ENCODE data around the gene WDTC1. TPM values are rescaled to one million over a fixed set of nuclear protein-coding genes. Genes with fewer than 3 reads are reported as not detected.

WDTC1 gene
- total and polyA plus RNA-seq, 9 of the 15 experiments (the other 6 are each of a cell fraction or from before 2014, with no cell fraction given), result 0.18 to 32.3 (median 8.8) TPM

DNA sequence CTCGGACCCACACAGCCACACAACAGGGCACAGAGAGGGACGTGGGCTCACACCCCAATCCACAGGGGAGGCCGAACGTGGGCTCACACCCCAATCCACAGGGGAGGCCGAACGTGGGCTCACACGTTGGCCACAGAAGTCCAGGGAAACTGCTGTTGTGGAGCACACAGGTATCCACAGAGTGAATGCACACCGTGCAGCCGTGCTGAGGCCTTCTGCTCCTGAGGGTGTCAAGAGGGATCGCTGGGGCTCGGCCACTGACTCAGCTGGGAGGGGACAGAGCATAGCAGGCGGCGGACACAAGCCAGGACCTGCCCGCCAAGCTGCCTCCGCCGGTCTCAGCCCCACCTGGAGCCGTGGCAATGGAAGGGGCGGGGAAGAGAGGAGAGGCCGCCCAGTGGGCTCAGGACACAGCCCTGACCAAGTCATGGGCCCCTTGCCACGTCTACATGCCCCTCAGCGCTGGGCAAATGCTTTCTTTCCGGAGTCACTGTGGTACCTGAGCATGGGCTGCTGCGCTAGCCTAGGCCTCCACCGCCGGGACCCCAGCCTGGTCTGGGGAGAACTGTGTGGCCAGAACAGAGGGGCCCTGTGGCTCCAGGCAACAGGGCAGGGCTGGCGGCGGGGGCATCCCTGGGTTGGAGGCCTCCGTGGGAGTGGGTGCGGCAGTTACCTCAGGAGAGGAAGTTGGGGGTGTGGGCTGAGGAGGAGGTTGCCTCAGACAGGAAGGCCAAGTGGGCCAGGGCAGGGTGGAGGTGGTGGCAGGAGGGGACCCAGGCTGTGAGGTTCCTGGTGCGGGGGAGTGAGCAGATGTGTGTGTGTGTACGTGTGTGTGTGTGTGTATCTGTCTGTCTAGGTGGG lies 108.6 kb downstream of the WDTC1 start (continued):
- TF ChIP-seq TCF3 (CRISPR knock-in tag; IDR thresholded peaks at IDR 0.05) (0 out of 2 replicates have a peak, but pooled peaks have one; percentile 41), HSF4 (CRISPR knock-in tag; IDR thresholded peaks at IDR 0.05; ENCODE audit: borderline replicate concordance) (no peak), ZNF431 (CRISPR knock-in tag; IDR thresholded peaks at IDR 0.05) (peak; percentile 57; the same call in 1 of the 2 replicates), STAT5A (IDR thresholded peaks at IDR 0.05; ENCODE audit: borderline replicate concordance, low read length) (no peak), PPARD (CRISPR knock-in tag; IDR thresholded peaks at IDR 0.05) (no peak), ZNF165 (CRISPR knock-in tag; IDR thresholded peaks at IDR 0.05; ENCODE audit: borderline replicate concordance) (0 out of 2 replicates have a peak, but pooled peaks have one; percentile 20), PHF8 (IDR thresholded peaks at IDR 0.05; ENCODE audit: borderline replicate concordance, low read length) (peak; percentile 62; the same call in 1 of the 2 replicates), NCOA1 (IDR thresholded peaks at IDR 0.05; ENCODE audit: low read depth) (peak; percentile 62), ASH1L (IDR thresholded peaks at IDR 0.05; ENCODE audit: borderline replicate concordance, low read depth, partially characterized antibody) (no peak), ZNF184 (CRISPR knock-in tag; IDR thresholded peaks at IDR 0.05) (no peak), FOXP1 (CRISPR knock-in tag; IDR thresholded peaks at IDR 0.05) (peak; percentile 70; the same call in 1 of the 2 replicates)
- TF ChIP-seq, protein P1, sequence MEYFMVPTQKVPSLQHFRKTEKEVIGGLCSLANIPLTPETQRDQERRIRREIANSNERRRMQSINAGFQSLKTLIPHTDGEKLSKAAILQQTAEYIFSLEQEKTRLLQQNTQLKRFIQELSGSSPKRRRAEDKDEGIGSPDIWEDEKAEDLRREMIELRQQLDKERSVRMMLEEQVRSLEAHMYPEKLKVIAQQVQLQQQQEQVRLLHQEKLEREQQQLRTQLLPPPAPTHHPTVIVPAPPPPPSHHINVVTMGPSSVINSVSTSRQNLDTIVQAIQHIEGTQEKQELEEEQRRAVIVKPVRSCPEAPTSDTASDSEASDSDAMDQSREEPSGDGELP (CRISPR knock-in tag; IDR thresholded peaks at IDR 0.05; ENCODE audit: borderline replicate concordance), result peak; percentile 83

Measured in K562 (cell line).